Heart left ventricle (tissue), 16 donors: ENCODE results near the gene LAMB3. TPM values are rescaled to one million over a fixed set of nuclear protein-coding genes. Genes with fewer than 3 reads are reported as not detected.

Source experiments
- ATAC-seq, 4 donors: fragments of 200-7000 bp; cut with Tn5 transposase; one replicate each; pipeline ENCODE4 v1.9.1; 2020 to 2022; ENCODE audit warnings: moderate library complexity in 4 of 4, mild to moderate bottlenecking in 3 of 4, moderate number of reproducible peaks in 1 of 4
- DNase-seq, 5 donors: peaks; one replicate each; pipeline ENCODE4 v3.0.0-alpha.2; 2020
- H3K27ac ChIP-seq, 12 donors: fragments of 200-600 bp; sonication (generic) in 4 of 12; one replicate each; pipeline versions ENCODE4 v1.5.0 to v1.8.0; 2016 to 2022; ENCODE audit warnings: mild to moderate bottlenecking in 2 of 12
- H3K27me3 ChIP-seq, 9 donors: fragments of 200-600 bp; sonication (generic) in 2 of 9; one replicate each; pipeline versions ENCODE4 v1.5.1 to v1.8.0; 2016 to 2022; ENCODE audit warnings: mild to moderate bottlenecking in 3 of 9
- H3K36me3 ChIP-seq, 9 donors: fragments of 200-600 bp; sonication (generic) in 2 of 9; one replicate each; pipeline versions ENCODE4 v1.5.0 to v1.8.0; 2018 to 2022; ENCODE audit warnings: mild to moderate bottlenecking in 2 of 9
- H3K4me1 ChIP-seq, 12 donors: fragments of 200-600 bp; sonication (generic) in 4 of 12; one replicate each; pipeline versions ENCODE4 v1.5.0 to v1.8.0; 2016 to 2022; ENCODE audit warnings: mild to moderate bottlenecking in 3 of 12
- H3K4me3 ChIP-seq, 12 donors: fragments of 200-600 bp; sonication (generic) in 4 of 12; one replicate each; pipeline versions ENCODE4 v1.5.0 to v1.8.0; 2017 to 2022; ENCODE audit warnings: mild to moderate bottlenecking in 9 of 12, moderate library complexity in 4 of 12
- H3K9me3 ChIP-seq, 12 donors: fragments of 200-600 bp; sonication (generic) in 4 of 12; one replicate each; pipeline versions ENCODE4 v1.5.0 to v1.8.0; 2016 to 2022; ENCODE audit warnings: mild to moderate bottlenecking in 1 of 12
- POLR2A ChIP-seq, 2 donors: fragments of 450-650 bp; IDR thresholded peaks; one replicate each; pipeline ENCODE4 v1.6.1; 2017; ENCODE audit warnings: antibody characterized with exemption in 2 of 2, mild to moderate bottlenecking in 2 of 2, moderate library complexity in 2 of 2
- WGBS, 4 donors: extraction: QIAGEN DNeasy Blood & Tissue Kit in 2 of 4; methylation state at CpG; one replicate each; pipeline versions ENCODE4 v1.1.5 to v1.1.7; 2013 to 2018; 5-methylcytosine and 5-hydroxymethylcytosine counted together
- intact Hi-C, 10 donors: fragments of 100-400 bp; cut with DNase I; formaldehyde crosslinking; loops; one replicate each; pipeline versions ENCODE4 v1.11.1 to v1.14.2; 2022
- polyA plus RNA-seq, 2 donors: library from polyadenylated mRNA; stranded (reverse); fragments of 200-250 nt; gene quantifications; one replicate each; pipeline ENCODE4 v1.2.3, GENCODE V29; 2013
- total RNA-seq, 9 donors: library from RNA; depleted of rRNA in 2 of 9; stranded (reverse); fragments of >200 nt in 2 of 9; fragmentation: NEBNext Ultra II Directional in 3 of 9; extraction: Animal tissue kit (Norgen Biotek cat#: 25700) in 3 of 9; gene quantifications; one replicate each; pipeline versions ENCODE4 v1.1.0 to v1.2.4, GENCODE V29; 2016 to 2023
- TF ChIP-seq, protein P1 (sequence below), 12 donors: fragments of 200-600 bp; sonication (generic) in 4 of 12; IDR thresholded peaks; one replicate each; pipeline versions ENCODE4 v1.5.0 to v1.8.0; 2018 to 2022; ENCODE audit warnings: antibody characterized with exemption in 12 of 12, mild to moderate bottlenecking in 5 of 12
- donor health status: ischemic (EF 13 %, LVEDD 7.1; RV severe dilation, severe dysfunction).
- donor health status: healthy with polysubstance abuse.
- donor health status: DM: no; HTN: yes; CAD: no.
- donor health status: DM: no; HTN: no; CAD: no.
- donor health status: ischemic (EF 25% LVEDD 6.9; RV normal size, moderate dysfunction).
- donor health status: ischemic (EF 25% LVEDD 5.7; RV mildly dilated, moderate dysfunction).
- donor health status: healthy.
- donor health status: DM: yes; HTN: yes; CAD: no.
- donor health status: ischemic (EF 35%, LVEDD 5.7; RV mildly dilated, moderate dysfunction).
- donor health status: nonischemic (EF 11% LVEDD 7.7; RV severe dilation, severe dysfunction).
- donor health status: DM: yes; HTN: yes; CAD: no.
- donor health status: PGD.
- donor health status: ischemic (EF 29% LVEDD 5.4; RV normal size, mild dysfunction).
- donor health status: nonischemic (EF 23%, LVEDD 6.1; RV moderate dilation, normal function).

LAMB3 gene
- total and polyA plus RNA-seq, 11 donors, result 0.83 to 7.4 (median 3.6) TPM

DNA sequence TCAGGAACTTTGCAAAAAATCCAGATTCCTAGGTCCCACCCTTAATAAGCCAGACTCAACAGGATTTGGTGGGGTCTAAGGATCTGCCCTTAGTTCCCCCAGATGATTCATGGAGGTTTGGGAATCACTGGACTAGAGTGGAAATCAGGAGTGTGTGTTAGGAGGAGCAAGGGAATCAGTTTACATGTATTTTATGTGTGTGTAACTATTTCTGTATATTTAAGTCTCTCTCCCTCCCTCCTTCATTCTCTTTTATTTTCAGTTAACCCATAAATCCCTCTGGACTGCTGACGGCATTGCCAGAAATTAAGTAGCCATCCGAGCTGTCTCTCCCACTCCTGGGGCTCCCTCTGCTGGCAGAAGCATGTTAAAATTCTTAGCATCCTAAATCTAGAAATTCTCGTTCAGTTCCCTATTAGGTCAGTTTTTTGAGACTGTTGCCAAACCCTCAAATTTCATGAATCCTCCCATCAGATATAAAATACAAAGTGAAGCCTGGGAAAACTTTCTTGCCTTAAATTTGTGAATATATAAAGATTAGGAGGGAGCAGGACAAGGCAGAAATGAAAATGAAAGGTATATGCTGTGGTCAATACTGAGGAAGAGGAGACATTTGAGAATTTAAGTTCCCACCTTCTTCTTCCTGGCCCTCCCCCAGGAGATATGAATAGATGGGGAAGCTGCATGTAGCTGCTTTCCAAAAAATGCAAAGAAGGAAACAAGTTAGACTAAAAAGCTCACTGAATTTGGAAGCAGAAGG lies 40.7 kb upstream of the LAMB3 start:
- Histone ChIP-seq H3K27me3 (no peaks in the 10 kb centered on the region), H3K4me3 (no peak overlapping the region), H3K9me3 (no peaks in the 10 kb centered on the region), H3K36me3 (no peaks in the 10 kb centered on the region), H3K4me1 (peaks cover 0 to 46% (median 14%) of the 10 kb centered on the region in 12 donors), H3K27ac (peak overlapping the region in 5 of 12 donors; percentile 17 to 56 (median 49))
- TF ChIP-seq, protein P1, sequence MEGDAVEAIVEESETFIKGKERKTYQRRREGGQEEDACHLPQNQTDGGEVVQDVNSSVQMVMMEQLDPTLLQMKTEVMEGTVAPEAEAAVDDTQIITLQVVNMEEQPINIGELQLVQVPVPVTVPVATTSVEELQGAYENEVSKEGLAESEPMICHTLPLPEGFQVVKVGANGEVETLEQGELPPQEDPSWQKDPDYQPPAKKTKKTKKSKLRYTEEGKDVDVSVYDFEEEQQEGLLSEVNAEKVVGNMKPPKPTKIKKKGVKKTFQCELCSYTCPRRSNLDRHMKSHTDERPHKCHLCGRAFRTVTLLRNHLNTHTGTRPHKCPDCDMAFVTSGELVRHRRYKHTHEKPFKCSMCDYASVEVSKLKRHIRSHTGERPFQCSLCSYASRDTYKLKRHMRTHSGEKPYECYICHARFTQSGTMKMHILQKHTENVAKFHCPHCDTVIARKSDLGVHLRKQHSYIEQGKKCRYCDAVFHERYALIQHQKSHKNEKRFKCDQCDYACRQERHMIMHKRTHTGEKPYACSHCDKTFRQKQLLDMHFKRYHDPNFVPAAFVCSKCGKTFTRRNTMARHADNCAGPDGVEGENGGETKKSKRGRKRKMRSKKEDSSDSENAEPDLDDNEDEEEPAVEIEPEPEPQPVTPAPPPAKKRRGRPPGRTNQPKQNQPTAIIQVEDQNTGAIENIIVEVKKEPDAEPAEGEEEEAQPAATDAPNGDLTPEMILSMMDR (IDR thresholded peaks at IDR 0.05), result peak; percentile 78 to 94 (median 85)
- TF ChIP-seq POLR2A (IDR thresholded peaks at IDR 0.05), result no peak
- ATAC-seq (peak in 3 of 4 donors; percentile 56 to 78 (median 61)), DNase-seq (peak; percentile 68 to 85 (median 80))
- WGBS, 4 donors, result 0 to 4% (median 2%) methylated on average over 3 of the region's 3 CpGs
- intact Hi-C loops, result loop anchor here (1.0 to 10.0 kb wide), 19 partner anchors 50 to 124 kb away; no protein-coding TSS in a partner anchor

DNA sequence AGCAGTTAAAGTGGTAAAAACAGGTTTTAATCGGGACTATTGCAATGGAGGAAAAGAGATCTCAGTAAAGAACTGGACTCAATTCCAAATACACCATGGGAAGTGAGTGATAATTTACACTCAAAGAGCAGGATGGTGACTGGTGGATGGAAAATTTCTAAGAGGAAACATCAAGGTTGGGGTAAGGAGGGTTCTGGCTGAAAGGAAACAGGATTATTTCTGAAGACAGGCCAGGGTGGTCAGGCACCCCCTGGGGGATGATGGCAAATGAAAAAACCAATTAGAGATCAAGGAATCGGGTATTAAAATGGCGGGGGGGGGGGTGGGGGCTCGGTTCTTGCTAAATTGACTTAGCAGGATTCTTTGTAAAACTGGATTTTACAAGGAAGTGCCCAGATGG lies 40.1 kb upstream of the LAMB3 start:
- no peaks in the 10 kb centered on the region for H3K36me3 ChIP-seq
- no peak overlapping the region for H3K4me3 ChIP-seq
- TF ChIP-seq, protein P1 (IDR thresholded peaks at IDR 0.05), result no peak
- no peak for TF ChIP-seq POLR2A (IDR thresholded peaks at IDR 0.05)
- H3K27ac ChIP-seq, result peak overlapping the region in 5 of 12 donors; percentile 6 to 56 (median 28)
- DNase-seq (no peak), ATAC-seq (no peak)
- H3K27me3 ChIP-seq, result no peaks in the 10 kb centered on the region
- 47 to 71% (median 62%) methylated on average over 4 of the region's 4 CpGs for WGBS, 4 donors
- intact Hi-C loops, result loop anchor here (1.0 to 10.0 kb wide), 16 partner anchors 49 to 123 kb away; no protein-coding TSS in a partner anchor
- no peaks in the 10 kb centered on the region for H3K9me3 ChIP-seq
- H3K4me1 ChIP-seq, result peaks cover 0 to 51% (median 19%) of the 10 kb centered on the region in 12 donors

DNA sequence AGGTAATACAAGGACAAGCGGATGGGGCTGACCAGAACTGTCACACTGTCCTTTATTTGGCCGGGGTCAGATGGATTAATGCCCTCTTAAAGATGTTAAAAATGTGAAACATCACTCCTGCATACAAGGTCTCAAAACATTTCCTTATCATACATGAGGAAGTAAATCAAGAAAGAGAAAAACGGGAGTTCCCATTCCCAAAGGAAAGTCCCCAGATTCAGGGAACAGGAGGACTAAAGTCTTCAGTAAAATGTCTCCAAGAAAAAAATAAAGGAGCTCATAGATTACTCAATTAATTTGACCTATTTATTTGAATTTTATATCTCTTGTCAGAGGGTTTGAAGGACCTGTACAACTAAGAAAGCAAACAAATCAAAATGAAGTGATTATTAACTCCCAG lies 39.0 kb upstream of the LAMB3 start:
- 65 to 73% (median 69%) methylated on average over 3 of the region's 3 CpGs for whole genome bisulfite sequencing, 4 donors
- Histone ChIP-seq H3K27me3 (no peaks in the 10 kb centered on the region), H3K4me3 (no peak overlapping the region), H3K27ac (peak overlapping the region in 1 of 12 donors; percentile 3), H3K9me3 (no peaks in the 10 kb centered on the region), H3K36me3 (no peaks in the 10 kb centered on the region), H3K4me1 (peaks cover 0 to 53% (median 26%) of the 10 kb centered on the region in 12 donors)
- intact Hi-C loops, result loop anchor here in 8 of 10 donors (5.0 to 10.0 kb wide), 7 partner anchors 49 to 114 kb away; no protein-coding TSS in a partner anchor
- ATAC-seq (no peak), DNase-seq (no peak)
- TF ChIP-seq, protein P1 (IDR thresholded peaks at IDR 0.05), result no peak
- TF ChIP-seq POLR2A (IDR thresholded peaks at IDR 0.05), result no peak

DNA sequence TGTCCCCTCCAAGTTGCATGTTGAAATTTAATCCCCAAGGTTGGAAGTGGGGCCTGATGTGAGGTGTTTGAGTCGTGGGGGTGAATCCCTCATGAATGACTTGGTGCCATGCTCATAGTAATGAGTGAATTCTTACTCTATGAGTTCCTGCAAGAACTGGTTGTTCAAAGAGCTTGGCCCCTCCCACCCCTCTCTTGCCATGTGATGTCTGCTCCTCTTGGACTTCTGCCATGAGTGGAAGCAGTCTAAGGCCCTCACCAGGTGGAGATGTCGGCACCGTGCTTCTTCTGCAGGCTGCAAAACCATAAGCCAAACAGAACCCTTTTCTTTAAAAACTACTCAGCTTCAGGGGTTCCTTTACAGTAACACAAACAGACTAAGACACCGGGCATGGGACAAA lies 37.3 kb upstream of the LAMB3 start:
- Histone ChIP-seq H3K9me3 (no peaks in the 10 kb centered on the region), H3K27ac (peak overlapping the region in 2 of 12 donors; percentile 5 to 40), H3K27me3 (no peaks in the 10 kb centered on the region), H3K4me3 (no peak overlapping the region), H3K36me3 (no peaks in the 10 kb centered on the region), H3K4me1 (peaks cover 0 to 63% (median 32%) of the 10 kb centered on the region in 12 donors)
- DNase-seq, result no peak
- ATAC-seq, result no peak
- TF ChIP-seq, protein P1 (IDR thresholded peaks at IDR 0.05), result no peak
- no peak for TF ChIP-seq POLR2A (IDR thresholded peaks at IDR 0.05)
- intact Hi-C loops, result loop anchor here in 2 of 10 donors (5.0 kb wide), 2 partner anchors 42 to 47 kb away; no protein-coding TSS in a partner anchor
- WGBS, 4 donors, result 50 to 68% (median 61%) methylated on average over 4 of the region's 4 CpGs
